Stomach (tissue), 9 donors: ENCODE data around the gene OR5AR1. TPM values are rescaled to one million over a fixed set of nuclear protein-coding genes. Genes with fewer than 3 reads are reported as not detected.

ENCODE experiments used
- DNase-seq, 2 donors: peaks; one replicate each; pipeline versions ENCODE4 v3.0.0 to v3.0.0-alpha.2; 2013 to 2019
- H3K27ac ChIP-seq, 5 donors: fragments of 200-600 bp in 4 of 5; sonication (generic) in 4 of 5; one replicate each; pipeline ENCODE4 v1.5.1; 2013 to 2019; ENCODE audit warnings: mild to moderate bottlenecking in 1 of 5, moderate library complexity in 1 of 5
- H3K27me3 ChIP-seq, 3 donors: fragments of 200-600 bp; sonication (generic); one replicate each; pipeline ENCODE4 v1.5.1; 2017 to 2019; ENCODE audit warnings: mixed run types in 1 of 3
- H3K36me3 ChIP-seq, 4 donors: fragments of 200-600 bp; sonication (generic); 1 replicate in 3 of 4; 2 replicates in 1 of 4; pipeline ENCODE4 v1.5.1; 2016 to 2019
- H3K4me1 ChIP-seq, 4 donors: fragments of 200-600 bp; sonication (generic); one replicate each; pipeline ENCODE4 v1.5.1; 2016 to 2019
- H3K4me3 ChIP-seq, 4 donors: fragments of 200-600 bp; sonication (generic) in 3 of 4; one replicate each; pipeline ENCODE4 v1.5.1; 2016 to 2019; ENCODE audit warnings: mild to moderate bottlenecking in 1 of 4
- H3K9me3 ChIP-seq, 4 donors: fragments of 200-600 bp; sonication (generic); one replicate each; pipeline ENCODE4 v1.5.1; 2016 to 2019
- CTCF ChIP-seq, 7 experiments: fragments of 450-650 bp in 4 of 7; fragments of 200-600 bp in 3 of 7; sonication (generic) in 3 of 7; IDR thresholded peaks; one replicate each; pipeline ENCODE4 v1.5.1; 2016 to 2019; ENCODE audit warnings: antibody characterized with exemption in 7 of 7, control low read depth in 2 of 7, mild to moderate bottlenecking in 1 of 7
- EP300 ChIP-seq: sonication (generic); formaldehyde crosslinking; IDR thresholded peaks from one replicate; pipeline ENCODE4 v1.6.1; 2017; ENCODE audit warnings: antibody characterized with exemption
- POLR2A ChIP-seq, 4 donors: fragments of 450-650 bp; IDR thresholded peaks; one replicate each; pipeline ENCODE4 v1.6.1; 2016; ENCODE audit warnings: antibody characterized with exemption in 4 of 4, control low read depth in 2 of 4, mild to moderate bottlenecking in 1 of 4, moderate library complexity in 1 of 4
- POLR2AphosphoS5 ChIP-seq, 3 donors: sonication (generic); formaldehyde crosslinking; IDR thresholded peaks; one replicate each; pipeline ENCODE4 v1.6.1; 2016; ENCODE audit warnings: antibody characterized with exemption in 3 of 3
- WGBS, 5 donors: extraction: QIAGEN DNeasy Blood & Tissue Kit in 3 of 5; methylation state at CpG; one replicate each; pipeline versions ENCODE4 v1.1.5 to v1.1.7; 2013 to 2018; 5-methylcytosine and 5-hydroxymethylcytosine counted together
- intact Hi-C: fragments of 100-400 bp; cut with DNase I; formaldehyde crosslinking; loops from one replicate; pipeline ENCODE4 v1.15.1; 2023; ENCODE audit warnings: low total_unique reads
- polyA plus RNA-seq, 3 donors: library from polyadenylated mRNA; stranded (reverse); fragments of 200-250 nt; gene quantifications; one replicate each; pipeline ENCODE4 v1.2.3, GENCODE V29; 2013
- total RNA-seq, 5 donors: library from RNA; depleted of rRNA; stranded (reverse); fragments of >200 nt; gene quantifications; one replicate each; pipeline versions ENCODE4 v1.1.0 to v1.2.3, GENCODE V29; 2014 to 2016
- donor health status: healthy with polysubstance abuse.
- donor health status: Bipolar disorder and iron deficiency.
- donor health status: healthy.

OR5AR1 gene
- total and polyA plus RNA-seq, 8 donors, result not detected

DNA sequence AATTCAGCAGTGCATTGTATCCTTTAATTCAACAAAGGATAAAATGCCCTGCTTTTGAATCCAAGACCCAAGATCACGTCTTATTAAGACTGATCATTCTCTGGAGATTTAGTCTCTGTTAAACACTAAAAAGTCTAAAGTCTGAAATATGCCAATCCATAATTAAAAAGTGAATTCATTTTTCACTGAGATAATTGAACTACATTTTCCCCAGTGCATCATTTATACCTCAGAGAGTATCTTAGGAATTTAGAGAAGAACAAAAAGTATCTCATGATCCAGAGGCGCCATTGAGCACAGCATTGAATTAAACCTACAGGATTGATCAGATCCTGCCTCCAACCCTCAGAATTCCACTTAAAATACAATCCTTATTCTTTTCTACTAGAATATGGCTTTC is 26.6 kb upstream of the OR5AR1 start:
- intact Hi-C loops, result no loop called here
- Histone ChIP-seq H3K27ac (no peak overlapping the region), H3K36me3 (no peaks in the 10 kb centered on the region), H3K9me3 (peaks cover 0 to 2% (median under 1%) of the 10 kb centered on the region in 4 donors), H3K4me1 (no peaks in the 10 kb centered on the region), H3K27me3 (no peaks in the 10 kb centered on the region), H3K4me3 (no peak overlapping the region)
- TF ChIP-seq POLR2AphosphoS5 (IDR thresholded peaks at IDR 0.05) (no peak), POLR2A (IDR thresholded peaks at IDR 0.05) (no peak), EP300 (no peak), CTCF (IDR thresholded peaks at IDR 0.05) (no peak)
- 70 to 85% (median 82%) methylated on average over 2 of the region's 2 CpGs for WGBS, 5 donors
- no peak for DNase-seq

GRCh38 chr11:56637500-56637899 is 26.0 kb upstream of the OR5AR1 start:
- TF ChIP-seq POLR2AphosphoS5 (IDR thresholded peaks at IDR 0.05) (no peak), POLR2A (IDR thresholded peaks at IDR 0.05) (no peak), EP300 (no peak), CTCF (IDR thresholded peaks at IDR 0.05) (no peak)
- no peaks in the 10 kb centered on the region for H3K4me1 ChIP-seq
- no peaks in the 10 kb centered on the region for H3K36me3 ChIP-seq
- 70 to 79% (median 76%) methylated on average over 3 of the region's 3 CpGs for WGBS, 5 donors
- no peak overlapping the region for H3K4me3 ChIP-seq
- DNase-seq, result no peak
- peaks cover 0 to 5% (median 1%) of the 10 kb centered on the region in 4 donors for H3K9me3 ChIP-seq
- intact Hi-C loops, result no loop called here
- H3K27me3 ChIP-seq, result no peaks in the 10 kb centered on the region
- no peak overlapping the region for H3K27ac ChIP-seq

DNA sequence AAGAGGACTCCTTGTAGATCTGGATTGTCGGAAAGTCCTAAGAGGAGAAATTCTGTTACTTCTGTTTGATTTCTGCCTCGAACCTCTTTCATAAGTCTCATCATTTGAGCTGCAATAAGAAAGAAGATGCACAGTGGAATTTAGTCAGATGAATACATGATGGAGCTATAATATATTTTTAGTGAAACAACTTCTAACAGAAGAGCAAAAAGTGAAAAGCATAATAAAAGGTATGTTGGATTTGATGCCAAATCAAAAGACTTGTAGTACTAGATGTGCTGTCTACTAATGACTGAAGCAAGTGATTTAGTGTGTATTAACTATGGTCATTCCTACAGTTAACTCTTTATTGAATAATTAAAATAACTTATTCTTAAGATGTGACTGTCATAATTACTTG is 21.1 kb upstream of the OR5AR1 start, which contains the start of gene OR5AP2:
Gene OR5AP2 (minus strand): TSS at position 101 of the 400 bp plus-strand sequence. CDS start 0 bp downstream, at position 101.
- Histone ChIP-seq H3K9me3 (peaks cover 0 to 5% (median 1%) of the 10 kb centered on the region in 4 donors), H3K27ac (no peak within 1 kb of the TSS), H3K27me3 (no peaks in the 10 kb centered on the region), H3K36me3 (no peaks in the 10 kb centered on the region), H3K4me1 (no peaks in the 10 kb centered on the region), H3K4me3 (no peak within 1 kb of the TSS)
- WGBS, 5 donors, result 63 to 84% (median 81%) methylated on average over 2 of the region's 2 CpGs
- TF ChIP-seq POLR2A (IDR thresholded peaks at IDR 0.05), result no peak
- TF ChIP-seq POLR2AphosphoS5 (IDR thresholded peaks at IDR 0.05), result no peak
- no peak for TF ChIP-seq EP300
- TF ChIP-seq CTCF (IDR thresholded peaks at IDR 0.05), result no peak
- intact Hi-C loops, result no loop called here
- DNase-seq, result no peak

GRCh38 chr11:56659755-56660154 is 3.7 kb upstream of the OR5AR1 start:
- no peak for DNase-seq
- H3K4me1 ChIP-seq, result no peaks in the 10 kb centered on the region
- no peak overlapping the region for H3K4me3 ChIP-seq
- no peaks in the 10 kb centered on the region for H3K27me3 ChIP-seq
- WGBS, 5 donors, result 27 to 43% (median 28%) methylated on average over 3 of the region's 3 CpGs
- TF ChIP-seq POLR2A (IDR thresholded peaks at IDR 0.05) (no peak), POLR2AphosphoS5 (IDR thresholded peaks at IDR 0.05) (no peak), EP300 (no peak), CTCF (IDR thresholded peaks at IDR 0.05) (no peak)
- intact Hi-C loops, result no loop called here
- no peaks in the 10 kb centered on the region for H3K36me3 ChIP-seq
- no peak overlapping the region for H3K27ac ChIP-seq
- H3K9me3 ChIP-seq, result no peaks in the 10 kb centered on the region
